Measurements from ENCODE around the gene SULT2B1. TPM values are rescaled to one million over a fixed set of nuclear protein-coding genes. Genes with fewer than 3 reads are reported as not detected.
"Not testable (repeated sequence)": the region's sequence is repeated elsewhere in the genome, so short reads cannot be mapped to it uniquely, and the experiment has no call there.

Gene SULT2B1
- total RNA-seq, 4 donors from 2014 or later, result 1.0 TPM; not detected in 3

- Histone ChIP-seq H3K27ac (replicated peaks in 1 of 4) (peak overlapping the region; percentile 78 to 100 (median 90)), H3K36me3 (peaks cover 0 to 61% (median 13%) of the 10 kb centered on the region in 4 donors), H3K4me1 (peaks cover 50 to 74% (median 70%) of the 10 kb centered on the region in 4 donors), H3K4me3 (peak overlapping the region in 3 of 4 donors; percentile 2 to 38 (median 8)), H3K27me3 (no peaks in the 10 kb centered on the region), H3K9me3 (no peaks in the 10 kb centered on the region)
- DNase-seq (ENCODE audit: extremely low spot score), result no peak
- TF ChIP-seq POLR2AphosphoS5 (IDR thresholded peaks at IDR 0.05) (peak; percentile 16 to 28), CTCF (IDR thresholded peaks at IDR 0.05) (no peak)
- 23% methylated on average over 34 of the region's 48 CpGs for WGBS
- intact Hi-C loops (cut with DNase I), result no loop called here
Observed at GRCh38 chr19:48629599-48630295, 77.8 kb downstream of the SULT2B1 start.

- no peak for DNase-seq (ENCODE audit: extremely low spot score)
- no peak for TF ChIP-seq EP300 (IDR thresholded peaks at IDR 0.05)
- peak; percentile 42 to 85 for TF ChIP-seq POLR2AphosphoS5 (IDR thresholded peaks at IDR 0.05)
- TF ChIP-seq POLR2A (IDR thresholded peaks at IDR 0.05; ENCODE audit: low read depth), result no peak
- TF ChIP-seq CTCF (IDR thresholded peaks at IDR 0.05), result peak in 2 of 3 experiments; percentile 19 to 24
- Histone ChIP-seq H3K4me3 (peak overlapping the region; percentile 2 to 38 (median 8)), H3K27me3 (no peaks in the 10 kb centered on the region), H3K9me3 (no peaks in the 10 kb centered on the region), H3K27ac (replicated peaks in 1 of 4) (peak overlapping the region; percentile 78 to 100 (median 90)), H3K36me3 (peaks cover 0 to 61% (median 12%) of the 10 kb centered on the region in 4 donors), H3K4me1 (peaks cover 50 to 73% (median 70%) of the 10 kb centered on the region in 4 donors)
- intact Hi-C loops (cut with DNase I), result no loop called here
- WGBS, result 13% methylated on average over 35 of the region's 47 CpGs
Observed at GRCh38 chr19:48630296-48631063, 78.5 kb downstream of the SULT2B1 start.

GRCh38 chr19:48631225-48631624, 79.3 kb downstream of the SULT2B1 start:
- TF ChIP-seq POLR2A (IDR thresholded peaks at IDR 0.05; ENCODE audit: low read depth) (no peak), CTCF (IDR thresholded peaks at IDR 0.05) (no peak), EP300 (IDR thresholded peaks at IDR 0.05) (no peak), POLR2AphosphoS5 (IDR thresholded peaks at IDR 0.05) (no peak)
- Histone ChIP-seq H3K4me1 (peaks cover 54 to 75% (median 73%) of the 10 kb centered on the region in 4 donors), H3K27ac (replicated peaks in 1 of 4) (peak overlapping the region; percentile 78 to 100 (median 90)), H3K9me3 (no peaks in the 10 kb centered on the region), H3K36me3 (peaks cover 0 to 54% (median 6%) of the 10 kb centered on the region in 4 donors), H3K4me3 (peak overlapping the region in 2 of 4 donors; percentile 8 to 38), H3K27me3 (no peaks in the 10 kb centered on the region)
- no peak for DNase-seq (ENCODE audit: extremely low spot score)
- WGBS, result 56% methylated on average over 2 of the region's 3 CpGs
- intact Hi-C loops (cut with DNase I), result no loop called here

GRCh38 chr19:48632286-48632685, 80.3 kb downstream of the SULT2B1 start:
- H3K9me3 ChIP-seq; H3K4me3 ChIP-seq; intact Hi-C loops (cut with DNase I); H3K27me3 ChIP-seq; DNase-seq (ENCODE audit: extremely low spot score): not testable (repeated sequence)
- peaks cover 0 to 46% (median under 1%) of the 10 kb centered on the region in 4 donors for H3K36me3 ChIP-seq
- peaks cover 63 to 85% (median 83%) of the 10 kb centered on the region in 4 donors for H3K4me1 ChIP-seq
- H3K27ac ChIP-seq (replicated peaks in 1 of 4), result peak overlapping the region in 3 of 4 donors; percentile 95 to 100 (median 97)
- WGBS, result 91% methylated on average over 11 of the region's 11 CpGs

- TF ChIP-seq POLR2AphosphoS5 (IDR thresholded peaks at IDR 0.05) (no peak), EP300 (IDR thresholded peaks at IDR 0.05) (no peak), POLR2A (IDR thresholded peaks at IDR 0.05; ENCODE audit: low read depth) (no peak), CTCF (IDR thresholded peaks at IDR 0.05) (no peak)
- no peak overlapping the region for H3K4me3 ChIP-seq
- intact Hi-C loops (cut with DNase I), result no loop called here
- DNase-seq (ENCODE audit: extremely low spot score), result no peak
- no peaks in the 10 kb centered on the region for H3K27me3 ChIP-seq
- H3K4me1 ChIP-seq, result peaks cover 63 to 86% (median 83%) of the 10 kb centered on the region in 4 donors
- peaks cover 0 to 42% (median 0%) of the 10 kb centered on the region in 4 donors for H3K36me3 ChIP-seq
- peak overlapping the region; percentile 95 to 100 (median 96) for H3K27ac ChIP-seq (replicated peaks in 1 of 4)
- H3K9me3 ChIP-seq, result no peaks in the 10 kb centered on the region
Observed at GRCh38 chr19:48632692-48633147, 80.7 kb downstream of the SULT2B1 start.

Measured in esophagus muscularis mucosa (tissue), 4 donors.